HCT116 (cell line): Measurements from ENCODE around the gene ISM1. TPM values are rescaled to one million over a fixed set of nuclear protein-coding genes. Genes with fewer than 3 reads are reported as not detected.

Experiments used
- ATAC-seq: fragments of 200-7000 bp; cut with Tn5 transposase; 2 replicates; pipeline ENCODE4 v1.9.1; 2020; ENCODE audit warnings: mild to moderate bottlenecking, moderate library complexity
- BruUV-seq: library from RNA; stranded (reverse); fragments of 400-500 nt; replicated peaks from 2 replicates; lab custom pipeline; 2021; lab: Mats Ljungman, UMichigan
- CTCF ChIA-PET: fragments of 300-600 bp; sonication (Branson Sonifier 250); formaldehyde crosslinking; loops from one replicate; lab custom pipeline; 2021; ENCODE audit warnings: antibody characterized with exemption; lab: Charles Lee
- POLR2A ChIA-PET: fragments of 300-600, 350-600 bp; sonication (Branson Sonifier 250); formaldehyde crosslinking; loops from one replicate; lab custom pipeline; 2021; ENCODE audit warnings: antibody characterized with exemption; lab: Charles Lee
- RAD21 ChIA-PET, 2 experiments: fragments of 300-600 bp; sonication (Branson Sonifier 250); formaldehyde crosslinking; loops; one replicate each; lab custom pipeline; 2023; ENCODE audit warnings: low total read pairs in 2 of 2; ENCODE audit not compliant: uncharacterized antibody in 2 of 2, unreplicated experiment in 2 of 2, low non-redundant PET in 1 of 2; lab: Charles Lee
- DNase-seq: peaks from one replicate; pipeline ENCODE4 v3.0.0-alpha.2; 2010; ENCODE audit warnings: low read depth, low spot score
- H2AFZ ChIP-seq: fragments of 200-600 bp; shearing (Covaris generic), sonication (generic); 2 replicates; pipeline ENCODE4 v1.6.1; 2017; ENCODE audit warnings: low read depth, mixed run types, mixed read lengths, antibody characterized with exemption, low read length; ENCODE audit not compliant: poor library complexity, severe bottlenecking
- H3K27ac ChIP-seq: 2 replicates; pipeline ENCODE4 v1.5.1; 2012; ENCODE audit warnings: low read depth, low read length
- H3K27me3 ChIP-seq: fragments of 200-600 bp; sonication (generic); 2 replicates; pipeline ENCODE4 v1.6.1; 2016; ENCODE audit warnings: mixed run types, low read length, mixed read lengths; ENCODE audit not compliant: insufficient read depth
- H3K36me3 ChIP-seq, 2 experiments: fragments of 200-500 bp in 1 of 2; fragments of 200-600 bp in 1 of 2; sonication (Bioruptor generic) in 1 of 2; sonication (generic) in 1 of 2; 2 replicates each; pipeline versions ENCODE4 v1.5.1 to v1.6.1; 2014 to 2016; ENCODE audit warnings: low read length in 2 of 2, inconsistent platforms in 1 of 2, mixed read lengths in 1 of 2, mixed run types in 1 of 2; ENCODE audit not compliant: insufficient read depth in 2 of 2, control insufficient read depth in 1 of 2
- H3K4me1 ChIP-seq, 2 experiments: fragments of 200-600 bp in 1 of 2; sonication (generic) in 1 of 2; 2 replicates each; pipeline versions ENCODE4 v1.5.1 to v1.6.1; 2012 to 2017; ENCODE audit warnings: low read length in 2 of 2, inconsistent platforms in 1 of 2, mild to moderate bottlenecking in 1 of 2, mixed read lengths in 1 of 2, mixed run types in 1 of 2, moderate library complexity in 1 of 2; ENCODE audit not compliant: insufficient read depth in 2 of 2, control insufficient read depth in 1 of 2
- H3K4me2 ChIP-seq: fragments of 200-600 bp; sonication (generic); 2 replicates; pipeline ENCODE4 v1.6.1; 2017; ENCODE audit warnings: mixed run types, low read length, mixed read lengths
- H3K4me3 ChIP-seq, 2 experiments: fragments of 200-600 bp in 1 of 2; sonication (generic) in 1 of 2; replicated peaks in 1 of 2; 2 replicates each; pipeline ENCODE4 v1.5.1; 2011 to 2016; ENCODE audit warnings: low read length in 2 of 2, control low read depth in 1 of 2, low read depth in 1 of 2, mild to moderate bottlenecking in 1 of 2, mixed read lengths in 1 of 2, mixed run types in 1 of 2
- H3K79me2 ChIP-seq: fragments of 200-600 bp; sonication (generic); 2 replicates; pipeline ENCODE4 v1.6.1; 2017; ENCODE audit warnings: mild to moderate bottlenecking, mixed run types, low read length, moderate library complexity, mixed read lengths; ENCODE audit not compliant: insufficient read depth
- H3K9ac ChIP-seq: fragments of 200-600 bp; sonication (generic); 2 replicates; pipeline ENCODE4 v1.6.1; 2016; ENCODE audit warnings: low read length, mixed read lengths
- H3K9me2 ChIP-seq: fragments of 200-600 bp; sonication (generic), shearing (Covaris generic); 2 replicates; pipeline ENCODE4 v1.6.1; 2017; ENCODE audit warnings: mixed run types, mild to moderate bottlenecking, moderate library complexity; ENCODE audit not compliant: insufficient read depth
- H3K9me3 ChIP-seq, 2 experiments: fragments of 200-500 bp in 1 of 2; fragments of 200-600 bp in 1 of 2; sonication (Bioruptor generic) in 1 of 2; sonication (generic) in 1 of 2; 2 replicates each; pipeline ENCODE4 v1.6.1; 2014 to 2017; ENCODE audit warnings: low read length in 2 of 2, mixed read lengths in 2 of 2, inconsistent platforms in 1 of 2, low read depth in 1 of 2, mild to moderate bottlenecking in 1 of 2, mixed run types in 1 of 2, moderate library complexity in 1 of 2; ENCODE audit not compliant: control insufficient read depth in 1 of 2, insufficient read depth in 1 of 2
- H4K20me1 ChIP-seq: fragments of 200-600 bp; sonication (generic), shearing (Covaris generic); 2 replicates; pipeline ENCODE4 v1.6.1; 2017; ENCODE audit warnings: mixed run types, mild to moderate bottlenecking, moderate library complexity; ENCODE audit not compliant: insufficient read depth
- ATF3 ChIP-seq: IDR thresholded peaks from 2 replicates; pipeline ENCODE4 v1.6.1; 2012
- CBX3 ChIP-seq: IDR thresholded peaks from 2 replicates; pipeline ENCODE4 v1.6.1; 2012; ENCODE audit warnings: low read depth
- ELF1 ChIP-seq: IDR thresholded peaks from 2 replicates; pipeline ENCODE4 v1.6.1; 2012; ENCODE audit warnings: low read depth, borderline replicate concordance
- FOSL1 ChIP-seq: IDR thresholded peaks from 2 replicates; pipeline ENCODE4 v1.6.1; 2012; ENCODE audit warnings: low read depth
- JUND ChIP-seq: IDR thresholded peaks from 2 replicates; pipeline ENCODE4 v1.6.1; 2012
- MAX ChIP-seq: IDR thresholded peaks from 2 replicates; pipeline ENCODE4 v1.6.1; 2012
- POLR2A ChIP-seq: IDR thresholded peaks from 2 replicates; pipeline ENCODE4 v1.7.0; 2011; ENCODE audit warnings: borderline replicate concordance; ENCODE audit not compliant: insufficient read depth, insufficient read length; ENCODE audit errors: extremely low read depth
- POLR2AphosphoS5 ChIP-seq: IDR thresholded peaks from 2 replicates; pipeline ENCODE4 v1.6.1; 2011; ENCODE audit warnings: mild to moderate bottlenecking, low read depth, low read length, moderate library complexity
- REST ChIP-seq: IDR thresholded peaks from 2 replicates; pipeline ENCODE4 v1.6.1; 2012; ENCODE audit warnings: low read depth
- SIN3A ChIP-seq: IDR thresholded peaks from 2 replicates; pipeline ENCODE4 v1.6.1; 2012; ENCODE audit warnings: low read depth
- SRF ChIP-seq: IDR thresholded peaks from 2 replicates; pipeline ENCODE4 v1.6.1; 2012; ENCODE audit warnings: low read depth
- TCF7L2 ChIP-seq: IDR thresholded peaks from 2 replicates; pipeline ENCODE4 v1.7.0; 2011; ENCODE audit warnings: borderline replicate concordance, inconsistent platforms; ENCODE audit not compliant: insufficient read depth, insufficient read length; ENCODE audit errors: extremely low read depth
- YY1 ChIP-seq: IDR thresholded peaks from 2 replicates; pipeline ENCODE4 v1.6.1; 2011; ENCODE audit warnings: low read length, low read depth, moderate library complexity, mild to moderate bottlenecking; ENCODE audit not compliant: insufficient replicate concordance; ENCODE audit errors: extremely low read depth
- ZBTB33 ChIP-seq: IDR thresholded peaks from 2 replicates; pipeline ENCODE4 v1.6.1; 2011; ENCODE audit warnings: mild to moderate bottlenecking, low read length, moderate library complexity; ENCODE audit not compliant: insufficient replicate concordance; ENCODE audit errors: extremely low read depth
- intact Hi-C: fragments of 100-400 bp; cut with micrococcal nuclease; formaldehyde crosslinking; loops from 2 replicates; pipeline ENCODE4 v1.10.0; 2022
- total RNA-seq: library from RNA; stranded (reverse); gene quantifications from one replicate; pipeline ENCODE4 v1.2.1, GENCODE V29; 2021; ENCODE audit not compliant: unreplicated experiment

Gene ISM1
- total RNA-seq, 1 experiment from 2014 or later: 0.37 TPM

GRCh38 chr20:13286607-13287006 is 65.5 kb downstream of the ISM1 start:
- H4K20me1 ChIP-seq: no peaks in the 10 kb centered on the region
- no peaks in the 10 kb centered on the region for H3K4me1 ChIP-seq
- H3K4me3 ChIP-seq: no peak overlapping the region
- no peaks in the 10 kb centered on the region for H3K27me3 ChIP-seq
- no peak overlapping the region for H3K27ac ChIP-seq
- H3K9ac ChIP-seq: no peak overlapping the region
- H3K9me3 ChIP-seq: no peaks in the 10 kb centered on the region
- intact Hi-C loops: no loop called here
- DNase-seq (no peak), ATAC-seq (no peak)
- CTCF ChIA-PET: no interaction called here
- no peaks in the 10 kb centered on the region for H3K9me2 ChIP-seq
- H3K79me2 ChIP-seq: no peaks in the 10 kb centered on the region
- no peak overlapping the region for H3K4me2 ChIP-seq
- BruUV-seq: no TSS peak
- no peak for TF ChIP-seq MAX
- TF ChIP-seq POLR2A: no peak
- TF ChIP-seq SIN3A: no peak
- no peak for TF ChIP-seq POLR2AphosphoS5
- RAD21 ChIA-PET: no interaction called here
- no peaks in the 10 kb centered on the region; a peak in 1 of 4 replicates for H3K36me3 ChIP-seq
- no peak overlapping the region for H2AFZ ChIP-seq
- POLR2A ChIA-PET: no interaction called here

GRCh38 chr20:13288357-13288756 is 67.3 kb downstream of the ISM1 start:
- ChIA-PET CTCF (no interaction called here), RAD21 (no interaction called here)

More at GRCh38 chr20:13288357-13288756, 67.3 kb downstream of the ISM1 start:
- Histone ChIP-seq H3K4me1 (no peaks in the 10 kb centered on the region), H3K4me2 (no peak overlapping the region), H2AFZ (no peak overlapping the region), H3K9me2 (no peaks in the 10 kb centered on the region), H3K27me3 (no peaks in the 10 kb centered on the region), H3K36me3 (no peaks in the 10 kb centered on the region; a peak in 1 of 4 replicates), H3K9me3 (no peaks in the 10 kb centered on the region), H3K9ac (no peak overlapping the region), H4K20me1 (no peaks in the 10 kb centered on the region), H3K79me2 (no peaks in the 10 kb centered on the region), H3K4me3 (no peak overlapping the region), H3K27ac (no peak overlapping the region)
- BruUV-seq: no TSS peak
- POLR2A ChIA-PET: no interaction called here
- ATAC-seq (no peak), DNase-seq (no peak)
- TF ChIP-seq SRF: no peak
- no peak for TF ChIP-seq ATF3
- TF ChIP-seq ELF1: no peak
- no peak for TF ChIP-seq YY1
- TF ChIP-seq REST: no peak
- no peak for TF ChIP-seq ZBTB33
- no peak for TF ChIP-seq JUND
- TF ChIP-seq TCF7L2: no peak
- TF ChIP-seq POLR2A: no peak
- no peak for TF ChIP-seq SIN3A
- no peak for TF ChIP-seq FOSL1
- no peak for TF ChIP-seq CBX3
- intact Hi-C loops: no loop called here
